Mesodermal cell (in vitro differentiated cells): Measurements from ENCODE around the gene ITIH5. TPM values are rescaled to one million over a fixed set of nuclear protein-coding genes. Genes with fewer than 3 reads are reported as not detected.
"Not testable (repeated sequence)": the region's sequence is repeated elsewhere in the genome, so short reads cannot be mapped to it uniquely, and the experiment has no call there.

Source experiments
- H3K27ac ChIP-seq: 2 replicates; pipeline ENCODE4 v1.7.0; 2013; ENCODE audit warnings: mild to moderate bottlenecking, low read depth, low read length, moderate library complexity; ENCODE audit not compliant: severe bottlenecking
- H3K36me3 ChIP-seq: 2 replicates; pipeline ENCODE4 v1.7.1; 2013; ENCODE audit warnings: mild to moderate bottlenecking, low read length, moderate library complexity; ENCODE audit not compliant: control insufficient read depth, insufficient read depth
- H3K4me1 ChIP-seq: one replicate; pipeline ENCODE4 v1.7.1; 2013; ENCODE audit warnings: mild to moderate bottlenecking, low read length; ENCODE audit not compliant: insufficient read depth, control insufficient read depth, poor library complexity, severe bottlenecking
- H3K4me3 ChIP-seq: 2 replicates; pipeline ENCODE4 v1.7.0; 2013; ENCODE audit warnings: low read length, control low read depth, mild to moderate bottlenecking; ENCODE audit not compliant: insufficient read depth, poor library complexity, severe bottlenecking; ENCODE audit errors: extremely low read depth
- H3K9me3 ChIP-seq: 2 replicates; pipeline ENCODE4 v1.7.1; 2013; ENCODE audit warnings: mild to moderate bottlenecking, low read length, moderate library complexity; ENCODE audit not compliant: control insufficient read depth
- WGBS, 2 experiments: methylation state at CpG; one replicate each; pipeline ENCODE4 v1.1.5; 2013; ENCODE audit warnings: missing lambda C conversion rate in 2 of 2; ENCODE audit not compliant: insufficient coverage in 2 of 2; 5-methylcytosine and 5-hydroxymethylcytosine counted together
- polyA plus RNA-seq, 2 experiments: library from polyadenylated mRNA; stranded (reverse); fragments of 50-300 nt; gene quantifications; one replicate each; pipeline ENCODE4 v1.2.3, GENCODE V29; 2013

ITIH5 gene
- polyA plus RNA-seq (2013, experiment 1 of 2) = 0.77 TPM
- polyA plus RNA-seq (2013, experiment 2 of 2) = 0.71 TPM

DNA sequence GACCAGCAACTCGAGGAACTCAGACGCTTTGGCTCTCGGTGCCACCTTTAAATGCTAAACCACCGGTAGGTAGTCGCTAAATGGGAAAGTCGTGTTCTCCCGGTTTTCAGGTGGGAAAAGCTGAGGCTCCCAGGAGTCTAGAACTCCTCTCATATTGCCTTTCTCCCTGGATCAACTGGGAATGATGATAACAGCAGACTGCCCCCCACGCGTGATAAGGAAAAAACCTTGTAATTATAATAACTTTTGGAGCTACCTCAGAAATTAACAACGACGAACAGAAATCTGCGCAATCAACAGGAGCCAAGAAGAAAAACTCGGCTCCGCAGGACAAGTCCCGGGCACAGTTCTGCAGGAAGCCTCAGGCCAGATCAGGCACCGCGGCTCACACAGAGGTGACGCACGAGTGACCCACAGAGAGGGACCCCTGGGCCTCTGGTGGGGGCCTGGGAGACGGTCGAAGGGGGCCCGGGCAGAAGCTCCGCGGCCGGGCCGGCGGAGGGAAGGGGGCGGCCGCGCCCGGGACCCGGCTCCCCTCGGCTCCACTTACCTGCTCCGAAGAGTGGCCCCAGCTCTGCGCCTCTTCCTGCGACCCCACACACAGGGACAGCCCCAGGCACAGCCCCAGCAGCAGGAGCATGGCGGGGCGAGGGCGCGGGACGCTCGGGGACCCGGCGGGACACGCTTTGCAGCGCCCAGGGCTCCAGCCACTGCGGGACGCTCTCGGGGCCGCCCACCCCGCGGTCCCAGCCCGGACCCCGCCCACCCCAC, at the start of gene ITIH5:
TSS of gene ITIH5 (minus strand) at position 714 of the 771 bp plus-strand sequence. CDS start at position 640, 74 bp downstream.
- peaks cover 14% of the 10 kb centered on the region for H3K4me1 ChIP-seq
- 0 to 2% methylated on average over 29 to 33 of the region's 54 CpGs for WGBS, 2 experiments
- no peak within 1 kb of the TSS for H3K27ac ChIP-seq
- H3K4me3 ChIP-seq = peak within 1 kb of the TSS; percentile 57
- H3K9me3 ChIP-seq = no peaks in the 10 kb centered on the region
- no peaks in the 10 kb centered on the region for H3K36me3 ChIP-seq

- no peaks in the 10 kb centered on the region for H3K4me1 ChIP-seq
- H3K27ac ChIP-seq = no peak overlapping the region
- no peaks in the 10 kb centered on the region for H3K9me3 ChIP-seq
- no peak overlapping the region for H3K4me3 ChIP-seq
- 82 to 90% methylated on average over 4 to 7 of the region's 7 CpGs for WGBS, 2 experiments
- H3K36me3 ChIP-seq = no peaks in the 10 kb centered on the region
These were observed 48.7 kb upstream of the ITIH5 start for GRCh38 chr10:7715515-7715914.

GRCh38 chr10:7711075-7711474, 44.3 kb upstream of the ITIH5 start:
- not testable (repeated sequence) for H3K4me1 ChIP-seq, H3K9me3 ChIP-seq, H3K4me3 ChIP-seq, H3K36me3 ChIP-seq, H3K27ac ChIP-seq
- WGBS, 2 experiments = 68 to 100% methylated on average over 1 to 2 of the region's 5 CpGs

GRCh38 chr10:7710446-7710845, 43.7 kb upstream of the ITIH5 start:
- H3K36me3 ChIP-seq = no peaks in the 10 kb centered on the region
- 83 to 89% methylated on average over 1 of the region's 1 CpG for WGBS, 2 experiments
- H3K4me3 ChIP-seq = no peak overlapping the region
- H3K9me3 ChIP-seq = no peaks in the 10 kb centered on the region
- H3K27ac ChIP-seq = no peak overlapping the region
- H3K4me1 ChIP-seq = no peaks in the 10 kb centered on the region

DNA sequence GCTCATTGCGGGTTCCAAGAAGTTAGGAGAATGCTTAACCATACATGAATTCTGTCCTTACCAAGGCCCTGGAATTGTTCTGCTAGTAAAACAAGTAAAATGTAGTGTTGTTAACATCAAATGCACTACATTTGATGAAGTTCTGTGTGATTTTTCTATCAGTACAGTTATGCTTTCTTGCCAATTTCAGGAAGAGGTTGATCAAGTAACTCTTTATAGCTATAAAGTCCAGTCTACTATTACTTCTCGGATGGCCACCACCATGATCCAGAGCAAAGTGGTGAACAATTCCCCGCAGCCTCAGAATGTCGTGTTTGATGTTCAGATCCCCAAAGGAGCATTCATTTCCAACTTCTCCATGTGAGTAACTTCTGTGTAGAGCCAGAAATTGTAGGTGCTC, 42.1 kb upstream of the ITIH5 start:
- H3K4me3 ChIP-seq = no peak overlapping the region
- no peaks in the 10 kb centered on the region for H3K36me3 ChIP-seq
- no peaks in the 10 kb centered on the region for H3K4me1 ChIP-seq
- 85 to 100% methylated on average over 2 of the region's 4 CpGs for WGBS, 2 experiments
- no peak overlapping the region for H3K27ac ChIP-seq
- no peaks in the 10 kb centered on the region for H3K9me3 ChIP-seq

- Histone ChIP-seq H3K4me1 (no peaks in the 10 kb centered on the region), H3K9me3 (no peaks in the 10 kb centered on the region), H3K36me3 (no peaks in the 10 kb centered on the region), H3K27ac (no peak overlapping the region), H3K4me3 (no peak overlapping the region)
- WGBS, 2 experiments = 79 to 90% methylated on average over 3 to 4 of the region's 5 CpGs
These were observed 41.3 kb upstream of the ITIH5 start for GRCh38 chr10:7707858-7708622.

DNA sequence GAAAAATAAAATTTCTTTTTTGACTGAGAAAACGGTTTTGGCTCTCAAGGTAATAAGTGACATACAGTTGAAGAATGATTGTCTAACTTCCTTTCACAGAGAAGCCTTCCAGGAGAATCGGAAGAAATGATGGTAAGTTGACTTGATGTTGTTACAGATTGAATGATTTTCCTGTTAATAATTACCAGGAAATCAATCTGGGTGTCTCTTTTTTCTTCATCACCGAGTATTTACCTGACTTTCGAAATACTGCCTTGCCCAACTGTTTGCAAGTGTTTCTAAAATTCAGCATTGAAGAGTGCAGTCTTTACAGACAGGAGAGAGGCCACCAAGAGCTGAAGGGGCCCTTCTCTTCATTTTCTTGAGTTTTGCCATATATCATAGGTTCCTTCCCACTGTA, 40.3 kb upstream of the ITIH5 start:
- no peaks in the 10 kb centered on the region for H3K36me3 ChIP-seq
- H3K4me3 ChIP-seq = no peak overlapping the region
- no peaks in the 10 kb centered on the region for H3K9me3 ChIP-seq
- H3K27ac ChIP-seq = no peak overlapping the region
- WGBS, 2 experiments = 76 to 90% methylated on average over 2 of the region's 4 CpGs
- no peaks in the 10 kb centered on the region for H3K4me1 ChIP-seq

DNA sequence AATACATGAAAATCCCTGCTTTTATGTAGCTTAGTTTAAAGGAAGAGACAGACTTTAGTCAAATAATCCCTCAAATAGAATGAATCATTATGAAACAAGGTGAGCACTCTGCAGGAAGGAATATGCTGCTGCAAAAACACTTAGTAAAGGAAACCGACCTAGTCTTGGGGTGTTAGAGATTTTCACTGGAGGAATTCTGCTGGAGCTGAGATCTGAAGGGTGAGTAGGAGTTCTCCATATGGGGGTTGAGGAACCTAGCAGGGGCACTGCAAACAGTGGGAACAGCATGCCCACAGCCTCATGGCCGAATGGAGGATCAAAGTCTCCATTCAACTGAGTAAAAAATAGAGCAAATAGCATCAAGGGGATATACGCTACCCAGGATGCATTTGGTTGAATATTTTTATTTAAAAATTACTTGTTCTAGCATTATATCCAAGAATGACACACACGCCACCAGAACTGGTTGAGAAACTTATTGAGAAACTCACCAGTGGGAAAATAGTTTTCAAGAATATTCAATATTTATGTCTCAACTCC, 39.8 kb upstream of the ITIH5 start:
- Histone ChIP-seq H3K4me3 (no peak overlapping the region), H3K9me3 (no peaks in the 10 kb centered on the region), H3K4me1 (no peaks in the 10 kb centered on the region), H3K27ac (no peak overlapping the region), H3K36me3 (no peaks in the 10 kb centered on the region)
- 80 to 82% methylated on average over 1 to 2 of the region's 4 CpGs for WGBS, 2 experiments

GRCh38 chr10:7705341-7705740, 38.6 kb upstream of the ITIH5 start:
- Histone ChIP-seq H3K9me3 (no peaks in the 10 kb centered on the region), H3K27ac (no peak overlapping the region), H3K36me3 (no peaks in the 10 kb centered on the region), H3K4me1 (no peaks in the 10 kb centered on the region), H3K4me3 (no peak overlapping the region)
- WGBS, 2 experiments = 44 to 92% methylated on average over 1 to 2 of the region's 3 CpGs

DNA sequence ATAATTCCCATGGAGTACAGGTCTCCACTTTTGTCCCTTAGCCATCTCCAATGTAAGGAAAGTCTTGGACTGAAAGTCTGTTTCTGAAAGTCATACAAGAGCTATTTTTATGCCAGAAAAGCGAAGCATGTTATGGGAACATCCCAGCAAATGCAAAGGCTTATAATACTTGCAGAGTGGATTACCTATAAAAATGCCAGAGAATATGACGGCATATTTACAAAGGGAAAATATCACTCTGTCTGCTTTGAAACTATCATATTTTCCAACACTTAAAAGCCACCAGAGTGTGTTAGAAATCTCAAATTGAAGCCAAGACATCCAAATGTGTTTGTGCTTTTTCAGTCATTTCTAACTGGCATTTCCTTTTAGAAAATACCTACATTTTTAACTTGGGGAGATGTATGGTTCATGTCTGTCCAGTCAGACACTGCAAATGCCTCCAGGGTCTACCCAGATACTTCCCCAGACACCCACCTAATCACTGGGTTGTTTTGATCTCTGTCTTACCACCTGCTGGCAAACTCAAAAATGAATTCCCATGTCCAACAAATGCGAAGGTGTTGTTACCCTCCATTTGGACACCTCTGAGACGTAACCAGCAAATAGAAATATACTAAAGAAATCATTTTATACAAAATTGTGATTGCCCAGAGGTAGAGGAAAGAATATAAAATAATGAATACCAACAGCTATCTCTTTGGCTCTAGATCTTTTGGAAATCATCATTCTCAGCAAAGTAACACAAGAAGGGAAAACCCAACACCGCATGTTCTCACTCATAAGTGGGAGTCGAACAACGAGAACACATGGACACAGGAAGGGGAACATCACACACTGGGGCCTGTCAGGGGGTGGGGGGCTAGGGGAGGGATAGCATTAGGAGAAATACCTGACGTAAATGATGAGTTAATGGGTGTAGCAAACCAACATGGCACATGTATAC, 37.6 kb upstream of the ITIH5 start:
- Histone ChIP-seq H3K4me1 (no peaks in the 10 kb centered on the region), H3K27ac (no peak overlapping the region), H3K9me3 (no peaks in the 10 kb centered on the region), H3K4me3 (no peak overlapping the region), H3K36me3 (no peaks in the 10 kb centered on the region)
- 100% methylated on average over 3 of the region's 8 CpGs; no CpG with 5 or more reads in 1 of the 2 experiments for WGBS, 2 experiments
